GM10248 (cell line): ENCODE results near the gene ROBO1.
"Not testable (repeated sequence)": the region's sequence is repeated elsewhere in the genome, so short reads cannot be mapped to it uniquely, and the experiment has no call there.

Experiments
- CTCF ChIA-PET: fragments of 300-600 bp; sonication (Branson Sonifier 250); formaldehyde crosslinking; extraction: SDS; loops from one replicate; lab custom pipeline; 2021; ENCODE audit warnings: antibody characterized with exemption; lab: Yijun Ruan, JAX
- POLR2A ChIA-PET: fragments of 350-650 bp; sonication (Branson Sonifier 250); formaldehyde crosslinking; extraction: SDS; loops from one replicate; lab custom pipeline; 2020; ENCODE audit warnings: antibody characterized with exemption; lab: Yijun Ruan, JAX
- DNase-seq: peaks from one replicate; pipeline ENCODE4 v3.0.0; 2012; ENCODE audit errors: extremely low spot score
- TF ChIP-seq, protein P1 (sequence below): IDR thresholded peaks from 2 replicates; pipeline ENCODE4 v1.5.1; 2012; ENCODE audit warnings: mild to moderate bottlenecking, low read depth; ENCODE audit errors: extremely low read depth, missing control alignments, control extremely low read depth

Gene ROBO1

DNA sequence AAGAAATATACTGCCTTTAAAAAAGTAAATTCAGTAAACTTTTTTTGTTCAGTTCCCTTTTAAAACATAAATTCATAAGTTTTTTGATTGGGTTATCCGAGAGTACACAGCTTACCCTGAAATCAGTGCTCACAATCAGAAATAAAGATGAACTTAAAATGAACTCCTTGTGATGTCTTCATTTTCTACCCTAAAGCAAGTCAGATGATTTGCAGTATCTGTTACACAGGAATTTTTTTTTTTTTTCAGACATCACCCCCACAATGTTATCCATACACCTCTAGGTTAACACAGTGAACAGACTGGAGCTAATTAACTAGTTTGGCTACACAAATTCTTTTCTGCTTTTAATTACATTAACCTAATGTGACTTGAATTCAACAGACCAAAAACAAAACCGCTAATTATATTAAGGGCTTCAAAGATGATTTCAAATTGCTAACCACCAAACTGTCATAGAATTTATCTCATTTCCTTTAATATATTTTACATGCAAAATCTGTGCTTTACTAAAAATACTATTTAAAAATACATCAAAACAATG, 1042.0 kb downstream of the ROBO1 start:
- TF ChIP-seq, protein P1, sequence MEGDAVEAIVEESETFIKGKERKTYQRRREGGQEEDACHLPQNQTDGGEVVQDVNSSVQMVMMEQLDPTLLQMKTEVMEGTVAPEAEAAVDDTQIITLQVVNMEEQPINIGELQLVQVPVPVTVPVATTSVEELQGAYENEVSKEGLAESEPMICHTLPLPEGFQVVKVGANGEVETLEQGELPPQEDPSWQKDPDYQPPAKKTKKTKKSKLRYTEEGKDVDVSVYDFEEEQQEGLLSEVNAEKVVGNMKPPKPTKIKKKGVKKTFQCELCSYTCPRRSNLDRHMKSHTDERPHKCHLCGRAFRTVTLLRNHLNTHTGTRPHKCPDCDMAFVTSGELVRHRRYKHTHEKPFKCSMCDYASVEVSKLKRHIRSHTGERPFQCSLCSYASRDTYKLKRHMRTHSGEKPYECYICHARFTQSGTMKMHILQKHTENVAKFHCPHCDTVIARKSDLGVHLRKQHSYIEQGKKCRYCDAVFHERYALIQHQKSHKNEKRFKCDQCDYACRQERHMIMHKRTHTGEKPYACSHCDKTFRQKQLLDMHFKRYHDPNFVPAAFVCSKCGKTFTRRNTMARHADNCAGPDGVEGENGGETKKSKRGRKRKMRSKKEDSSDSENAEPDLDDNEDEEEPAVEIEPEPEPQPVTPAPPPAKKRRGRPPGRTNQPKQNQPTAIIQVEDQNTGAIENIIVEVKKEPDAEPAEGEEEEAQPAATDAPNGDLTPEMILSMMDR, result no peak
- no peak for DNase-seq
- POLR2A ChIA-PET, result no interaction called here
- CTCF ChIA-PET, result no interaction called here

DNA sequence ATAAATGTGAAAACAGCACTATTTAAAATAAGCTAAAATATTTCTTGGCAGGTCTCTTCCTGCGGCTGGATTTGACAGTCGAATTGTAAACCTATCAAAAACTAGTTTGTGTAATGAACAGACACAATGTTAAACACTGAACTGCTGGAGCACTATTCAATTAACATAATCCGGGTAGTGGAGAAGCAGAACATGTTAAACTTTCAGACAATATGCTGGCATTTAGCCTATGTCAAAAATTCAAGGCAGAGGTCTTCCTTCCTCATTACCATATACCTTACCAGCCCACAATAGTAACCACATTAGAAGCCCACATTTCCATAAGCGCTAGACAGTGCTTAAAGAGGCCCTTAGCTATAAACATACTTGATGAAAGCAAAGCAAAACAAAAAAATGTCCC, 1042.9 kb downstream of the ROBO1 start:
- DNase-seq, result no peak
- ChIA-PET CTCF (no interaction called here), POLR2A (no interaction called here)
- TF ChIP-seq, protein P1, result no peak

DNA sequence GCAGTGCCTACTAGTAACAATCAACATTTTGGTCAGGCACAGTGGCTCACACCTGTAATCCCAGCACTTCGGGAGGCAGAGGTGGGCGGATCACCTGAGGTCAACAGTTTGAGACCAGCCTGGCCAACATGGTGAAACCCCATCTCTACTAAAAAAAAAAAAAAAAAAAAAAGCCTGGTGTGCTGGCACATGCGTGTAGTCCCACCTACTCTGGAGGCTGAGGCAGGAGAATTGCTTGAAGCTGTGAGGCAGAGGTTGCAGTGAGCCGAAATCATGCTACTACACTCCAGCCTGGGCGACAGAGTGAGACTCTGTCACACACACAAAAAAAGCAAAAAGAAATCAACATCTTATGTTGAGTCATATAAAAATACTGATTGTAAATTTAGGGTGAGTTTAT, 1043.4 kb downstream of the ROBO1 start:
- DNase-seq, CTCF ChIA-PET, POLR2A ChIA-PET: not testable (repeated sequence)

DNA sequence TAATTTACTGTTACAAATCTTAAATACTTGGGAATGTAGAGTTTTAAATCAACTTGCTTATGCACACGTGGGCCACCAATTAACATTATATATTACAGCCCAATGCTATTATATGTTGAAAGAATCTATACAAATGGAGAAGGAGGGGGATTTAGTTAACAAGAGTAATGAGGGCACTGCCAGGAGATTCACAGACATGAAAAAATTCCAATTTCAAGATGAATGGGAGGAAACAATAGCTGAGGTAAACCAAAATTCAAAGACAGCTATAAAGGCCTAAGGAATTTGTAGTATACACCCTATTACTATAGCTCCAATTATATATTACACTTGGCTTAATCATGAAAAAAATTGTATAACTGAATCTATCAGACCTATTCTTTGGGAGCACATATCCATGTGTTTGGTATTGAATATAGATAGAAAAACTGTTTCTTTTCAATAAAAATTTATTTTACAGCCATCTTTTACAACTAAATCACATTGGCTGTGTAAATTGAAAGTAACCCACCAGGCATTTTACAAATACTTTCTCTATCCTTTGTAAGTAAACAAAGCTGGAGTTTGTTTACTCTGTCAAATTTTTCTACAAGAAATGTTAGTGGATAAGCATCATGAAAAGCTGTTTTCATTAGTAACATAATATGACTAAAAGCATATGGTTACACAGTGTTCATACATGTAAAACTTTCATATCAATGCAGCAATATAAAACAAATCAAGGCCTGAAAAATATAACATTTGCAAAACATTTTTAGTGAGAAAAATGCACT, 1045.8 kb downstream of the ROBO1 start:
- POLR2A ChIA-PET, result no interaction called here
- CTCF ChIA-PET, result interaction anchor here (1.5 kb wide), 1 partner anchor 8 kb away, joined by 5 read pairs; no protein-coding TSS in a partner anchor
- no peak for DNase-seq
- TF ChIP-seq, protein P1, result no peak

DNA sequence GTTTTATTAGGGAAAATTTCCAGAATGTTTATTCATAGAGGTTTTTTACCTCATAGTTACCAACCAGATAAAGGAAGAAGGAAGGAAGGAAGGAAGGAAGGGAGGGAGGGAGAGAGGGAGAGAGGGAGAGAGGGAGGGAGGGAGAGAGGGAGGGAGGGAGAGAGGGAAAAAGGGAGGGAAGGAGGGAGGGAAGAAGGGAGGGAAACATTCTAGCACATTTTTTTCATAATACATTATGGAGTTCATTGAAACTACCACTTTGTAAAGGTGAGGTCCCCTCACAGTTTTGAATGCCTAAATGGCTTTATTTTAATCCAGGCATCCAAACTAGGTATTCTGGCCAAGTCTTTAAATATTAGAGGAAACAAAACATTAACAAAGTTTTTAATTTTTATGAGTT, 1049.1 kb downstream of the ROBO1 start:
- TF ChIP-seq, protein P1, result no peak
- no peak for DNase-seq
- ChIA-PET CTCF (no interaction called here), POLR2A (no interaction called here)

DNA sequence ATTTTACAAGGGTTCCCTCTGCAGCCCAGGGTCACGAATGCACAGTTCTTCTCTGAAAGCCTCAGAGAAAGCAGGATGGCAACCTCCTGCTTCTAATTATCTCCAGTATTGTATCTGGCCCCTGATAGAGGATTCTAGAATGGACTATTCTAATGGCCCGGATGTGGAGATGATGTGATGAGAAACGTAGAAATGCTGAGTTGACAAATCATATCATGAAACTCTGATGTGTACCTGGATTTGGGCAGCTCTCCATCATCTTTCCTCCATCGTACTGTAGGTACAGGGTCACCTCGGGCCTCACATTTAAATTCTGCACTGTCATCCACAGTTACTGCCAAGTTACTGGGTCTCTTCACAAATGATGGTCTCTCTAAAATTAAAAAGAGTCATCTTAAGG, 1050.8 kb downstream of the ROBO1 start:
- POLR2A ChIA-PET, result no interaction called here
- CTCF ChIA-PET, result interaction anchor here (1.4 to 1.5 kb wide), 2 partner anchors 10 to 12 kb away, joined by 4 to 5 read pairs; no protein-coding TSS in a partner anchor
- TF ChIP-seq, protein P1, result no peak
- DNase-seq, result no peak

DNA sequence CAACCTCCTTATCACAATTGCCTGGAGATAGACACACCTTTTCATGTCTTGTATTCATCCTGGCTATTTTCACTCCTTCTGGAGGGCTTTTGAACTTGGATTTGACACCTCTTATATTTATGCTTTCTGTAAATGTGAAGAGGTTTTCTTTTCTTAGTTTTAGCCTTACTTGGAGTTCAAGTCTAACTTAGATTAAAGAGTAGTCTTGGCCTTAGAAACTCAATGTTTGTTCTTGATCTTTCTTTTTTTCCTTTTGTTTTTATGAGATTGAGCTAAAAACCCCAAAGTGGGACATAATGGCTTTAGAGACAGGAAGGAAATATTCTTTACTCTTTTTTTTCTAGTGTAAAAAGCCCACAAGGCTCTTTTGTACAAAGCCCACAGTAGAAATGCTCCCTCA, 1054.9 kb downstream of the ROBO1 start:
- DNase-seq, result no peak
- ChIA-PET CTCF (no interaction called here), POLR2A (no interaction called here)
- TF ChIP-seq, protein P1, result no peak
